Hematopoietic multipotent progenitor cell treated with erythropoietin and hydrocortisone succinate and interleukin-3 and kit ligand, for 17 days (in vitro differentiated cells): ENCODE results near the gene RIPK3.
"Not testable (repeated sequence)": the region's sequence is repeated elsewhere in the genome, so short reads cannot be mapped to it uniquely, and the experiment has no call there.

Source experiments
- DNase-seq: peaks from one replicate; pipeline ENCODE4 v3.0.0-alpha.2; 2015; ENCODE audit warnings: low spot score

Gene RIPK3

DNA sequence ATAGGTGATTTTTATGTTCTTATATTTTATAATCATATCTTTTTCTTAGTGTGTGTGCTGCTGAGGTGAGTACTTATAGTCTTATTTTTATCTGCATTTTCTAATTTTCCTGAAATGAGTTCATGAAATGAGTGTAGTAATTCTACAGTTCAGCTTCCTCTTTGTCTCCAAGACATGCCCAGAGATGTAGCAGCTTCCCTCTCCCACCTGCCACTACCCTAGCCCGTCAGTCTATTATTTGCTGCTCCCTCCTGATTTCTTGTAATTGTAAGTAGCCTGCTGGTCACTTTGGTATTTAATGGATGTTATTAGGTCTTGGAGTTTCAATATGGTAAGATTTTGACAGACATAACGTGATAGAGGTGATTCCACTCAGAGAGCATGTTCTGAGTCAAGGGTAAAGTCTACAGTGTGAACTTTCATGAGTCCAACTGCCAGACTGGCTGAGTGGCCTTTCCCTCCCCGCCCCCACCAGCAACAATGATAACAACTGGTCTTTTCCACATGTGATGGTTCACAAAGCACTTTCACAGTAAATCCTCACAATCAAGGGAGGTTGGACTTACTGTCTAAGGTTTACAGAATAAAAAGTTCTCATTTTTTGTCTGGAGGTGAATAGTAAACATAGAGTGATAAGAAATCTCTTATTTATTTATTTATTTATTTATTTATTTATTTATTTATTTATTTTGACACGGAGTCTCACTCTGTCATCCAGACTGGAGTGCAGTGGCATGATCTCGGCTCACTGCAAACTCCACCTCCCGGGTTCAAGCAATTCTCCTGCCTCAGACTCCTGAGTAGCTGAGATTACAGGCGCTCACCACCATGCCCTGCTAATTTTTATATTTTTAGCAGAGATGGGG lies 4.2 kb upstream of the RIPK3 start:
- DNase-seq = no peak

DNA sequence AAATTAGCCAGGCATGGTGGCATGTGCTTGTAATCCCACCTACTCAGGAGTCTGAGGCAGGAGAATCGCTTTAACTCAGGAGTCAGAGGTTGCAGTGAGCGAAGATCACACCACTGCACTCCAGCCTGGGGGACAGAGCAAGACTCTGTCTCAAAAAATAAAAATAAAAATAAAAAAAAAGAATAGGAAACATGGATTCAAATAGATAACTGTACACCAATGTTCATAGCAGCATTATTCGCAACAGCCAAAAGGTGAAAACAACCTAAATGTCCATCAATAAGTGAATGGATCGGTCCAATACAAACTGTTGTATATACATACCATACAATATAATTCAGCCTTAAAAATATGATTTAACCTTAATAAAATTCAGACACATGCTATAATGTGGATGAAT lies 3.1 kb upstream of the RIPK3 start:
- no peak for DNase-seq

DNA sequence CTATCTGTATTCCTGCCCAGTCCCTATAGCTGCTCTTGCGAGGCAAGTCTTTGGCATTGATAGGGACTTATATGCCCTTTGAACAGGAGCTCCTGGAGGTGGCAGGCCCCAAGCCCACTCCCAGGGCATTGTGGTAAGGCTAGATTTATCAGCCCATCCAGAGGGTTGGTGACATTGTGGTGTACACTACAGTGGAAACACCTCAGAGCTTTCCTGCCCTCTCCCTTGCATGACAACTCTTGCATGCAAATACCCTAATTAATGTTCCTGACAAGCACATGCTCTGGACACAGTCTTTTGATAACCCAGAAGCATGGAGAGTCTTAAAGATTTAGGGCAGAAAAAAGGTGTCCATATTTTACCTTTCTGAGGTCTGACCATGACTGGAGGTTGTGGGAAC lies 815 bp upstream of the RIPK3 start:
- no peak for DNase-seq

DNA sequence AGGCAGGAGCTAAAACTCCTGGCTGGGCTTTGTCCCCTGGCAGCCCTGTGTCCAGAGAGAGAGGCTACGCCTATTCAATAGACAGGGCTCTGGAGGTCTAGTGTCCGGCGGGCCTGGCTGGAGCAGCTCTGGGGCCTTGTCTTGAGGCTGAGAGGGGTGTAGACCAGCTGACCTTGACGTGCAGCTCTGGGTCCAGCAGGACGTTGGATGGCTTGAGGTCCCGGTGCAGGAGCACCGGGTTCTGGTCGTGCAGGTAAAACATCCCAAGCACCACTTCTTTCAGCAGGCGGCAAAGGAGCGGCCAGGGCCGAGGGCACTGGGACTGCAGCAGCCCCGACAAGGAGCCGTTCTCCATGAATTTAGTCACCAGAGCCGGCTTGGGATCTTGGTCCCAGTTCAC lies 948 bp downstream of the RIPK3 start:
- no peak for DNase-seq

DNA sequence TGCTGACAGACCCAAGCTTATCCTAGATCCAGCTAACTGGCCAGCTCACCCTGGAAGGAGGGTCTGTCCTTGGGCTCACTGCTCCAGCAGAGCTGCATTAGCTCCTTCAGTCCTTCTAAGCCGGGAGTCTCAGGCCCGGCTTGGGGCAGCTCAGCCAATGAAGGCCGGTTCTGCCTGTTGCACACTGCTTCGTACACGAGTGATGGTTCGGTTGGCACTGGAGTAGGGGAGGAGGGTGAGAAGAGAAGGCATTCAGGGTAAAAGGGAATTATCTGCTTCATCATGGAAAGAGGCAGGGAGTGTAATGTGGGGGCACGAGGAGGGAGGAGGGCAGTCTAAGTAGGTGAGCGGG lies 2.0 kb downstream of the RIPK3 start:
- no peak for DNase-seq

DNA sequence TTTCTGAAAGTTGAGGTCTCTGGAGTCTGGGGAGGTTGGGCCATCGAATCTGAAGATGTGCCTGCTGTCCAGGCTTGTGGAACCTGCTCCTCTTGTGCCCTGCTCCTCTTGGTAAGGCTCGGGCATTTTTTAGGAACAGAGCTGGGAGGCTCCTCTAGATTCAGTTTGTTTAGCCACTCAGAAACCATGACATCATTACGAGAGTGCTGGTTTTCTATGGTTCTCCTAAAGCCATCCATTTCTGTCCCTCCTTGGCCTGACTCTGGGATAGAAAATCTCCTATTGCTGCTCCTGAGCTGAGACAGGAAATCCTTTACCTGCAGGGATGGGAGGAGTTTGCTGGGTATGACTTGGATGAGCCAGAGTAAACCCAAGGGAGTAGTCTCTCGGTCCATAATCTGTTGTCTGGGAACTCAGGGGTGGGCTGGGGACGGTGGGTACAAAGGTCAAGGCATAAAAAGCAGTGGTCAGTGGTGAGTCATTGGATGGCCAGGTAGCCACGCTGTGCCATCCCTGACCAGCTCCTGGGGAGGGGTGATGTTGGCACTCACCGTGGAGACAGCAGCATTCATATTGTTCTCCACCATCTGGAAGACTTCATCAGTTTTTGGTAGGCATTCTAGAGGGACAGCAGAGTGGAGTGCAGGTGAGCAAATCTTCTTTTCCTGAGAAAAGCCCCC lies 2.5 kb downstream of the RIPK3 start:
- DNase-seq = no peak

DNA sequence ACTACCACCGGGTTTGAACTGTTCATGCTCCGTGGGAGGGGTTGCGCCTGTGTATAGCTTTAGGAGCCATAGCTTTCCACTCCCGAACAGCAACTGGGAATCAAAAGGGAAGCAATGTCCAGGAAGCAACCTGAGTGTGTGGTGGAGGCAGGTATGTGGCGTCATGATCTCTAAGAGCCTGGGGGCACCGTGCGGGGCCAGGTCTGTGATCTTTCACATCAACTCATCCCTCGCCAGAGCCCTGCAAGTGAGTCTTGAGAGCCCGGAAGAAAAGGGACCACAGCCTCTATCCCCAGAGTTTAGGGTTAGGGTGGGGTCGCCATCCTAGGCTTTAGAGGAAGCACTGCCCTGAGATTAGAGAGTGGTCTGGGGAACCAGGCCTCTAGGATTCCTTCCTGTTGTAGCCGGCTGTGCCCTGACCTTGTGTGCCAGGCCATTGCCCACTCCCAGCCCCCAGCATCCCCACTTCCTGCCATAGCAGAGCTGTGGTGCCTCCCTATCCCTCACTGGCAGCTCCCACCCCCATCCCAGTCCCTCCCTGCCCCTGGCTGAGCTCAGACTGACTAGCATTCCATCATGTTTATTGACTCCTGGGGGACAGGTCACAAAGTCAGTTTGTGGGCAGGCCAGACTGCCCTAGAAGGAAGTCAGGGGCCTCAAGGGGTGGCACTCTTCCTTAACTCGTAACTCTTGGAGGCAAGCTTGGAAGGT lies 4.2 kb downstream of the RIPK3 start:
- no peak for DNase-seq

DNA sequence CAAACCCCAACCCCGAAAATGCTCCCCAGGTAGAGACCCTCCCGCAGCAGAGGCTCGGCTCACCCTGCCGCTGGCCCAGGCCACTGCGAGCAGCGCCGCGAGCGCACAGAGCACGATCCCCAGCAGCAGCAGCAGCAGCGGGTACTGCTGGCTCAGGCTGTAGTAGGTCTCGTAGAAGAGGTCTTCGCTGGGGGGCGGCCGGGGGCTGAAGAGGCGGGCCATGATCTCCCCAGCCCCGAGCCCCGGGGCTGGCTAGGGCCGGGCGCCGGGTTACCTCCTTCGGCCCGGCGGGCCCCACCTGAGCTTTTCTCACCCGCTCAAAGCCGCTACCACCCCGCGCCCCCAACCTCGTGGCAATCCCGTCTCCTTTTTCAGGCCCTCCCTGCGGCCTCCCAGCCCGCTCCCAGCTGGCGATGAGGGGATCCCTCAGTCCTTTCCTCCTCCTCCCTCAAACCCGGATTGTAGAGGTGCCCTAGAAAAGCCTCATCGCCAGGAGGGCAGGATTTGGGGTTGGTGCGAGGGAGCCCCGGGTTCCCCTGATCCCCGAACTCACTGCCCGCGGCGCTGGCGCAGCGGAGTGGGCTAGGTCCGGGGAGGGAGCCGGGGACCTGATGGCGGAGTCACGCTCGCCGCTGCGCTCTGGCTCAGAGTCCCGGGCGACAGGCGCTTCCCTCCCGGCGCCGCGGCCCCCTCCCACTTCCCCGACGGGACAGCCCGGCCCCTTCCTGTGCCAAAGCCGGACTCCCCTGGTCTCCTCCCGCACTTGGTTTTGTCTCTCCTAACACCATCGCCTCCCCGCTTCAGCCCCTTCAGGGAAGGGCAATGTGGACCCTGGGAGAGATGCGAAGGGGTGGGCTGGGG lies 5.1 kb downstream of the RIPK3 start, which contains the start of gene ADCY4:
TSS of gene ADCY4 (minus strand) at position 641 of the 861 bp plus-strand sequence. CDS start at position 222, 419 bp downstream.
- DNase-seq = no peak

DNA sequence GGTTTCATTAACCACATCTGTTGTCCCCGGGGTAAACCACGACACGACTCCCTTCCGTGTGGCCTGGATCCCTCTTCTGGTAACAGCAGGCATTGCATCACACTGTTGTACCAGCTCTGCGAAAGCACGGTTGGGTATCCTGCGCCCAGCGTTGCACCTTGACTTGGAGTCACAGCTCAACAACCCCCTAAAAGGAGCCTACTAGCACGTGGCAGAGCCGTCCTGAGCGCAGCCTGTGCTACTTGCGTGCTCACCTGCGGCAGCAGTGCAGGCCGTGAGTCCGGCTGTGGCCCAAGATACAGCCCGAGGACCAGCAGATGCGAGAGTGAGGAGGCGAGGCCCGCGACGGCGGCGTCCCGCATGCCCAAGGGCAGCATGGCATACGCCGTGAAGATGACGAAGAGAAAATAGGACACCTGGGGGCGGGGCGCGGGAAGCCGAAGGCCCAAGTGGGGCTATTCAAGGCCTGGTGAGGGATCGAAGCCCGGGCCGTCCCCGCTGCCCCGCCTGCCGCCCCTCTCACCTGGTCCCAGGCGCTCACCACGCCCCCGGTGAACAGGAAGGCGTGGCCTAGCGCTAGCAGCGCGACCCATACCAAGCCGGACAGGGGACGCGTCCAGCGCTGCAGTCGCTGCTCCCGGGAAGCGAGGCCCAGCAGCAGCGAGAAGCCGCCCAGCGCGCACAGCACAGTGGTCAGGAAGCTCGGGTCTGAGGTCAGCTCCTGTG lies 7.4 kb downstream of the RIPK3 start:
- peak; percentile 64 for DNase-seq

DNA sequence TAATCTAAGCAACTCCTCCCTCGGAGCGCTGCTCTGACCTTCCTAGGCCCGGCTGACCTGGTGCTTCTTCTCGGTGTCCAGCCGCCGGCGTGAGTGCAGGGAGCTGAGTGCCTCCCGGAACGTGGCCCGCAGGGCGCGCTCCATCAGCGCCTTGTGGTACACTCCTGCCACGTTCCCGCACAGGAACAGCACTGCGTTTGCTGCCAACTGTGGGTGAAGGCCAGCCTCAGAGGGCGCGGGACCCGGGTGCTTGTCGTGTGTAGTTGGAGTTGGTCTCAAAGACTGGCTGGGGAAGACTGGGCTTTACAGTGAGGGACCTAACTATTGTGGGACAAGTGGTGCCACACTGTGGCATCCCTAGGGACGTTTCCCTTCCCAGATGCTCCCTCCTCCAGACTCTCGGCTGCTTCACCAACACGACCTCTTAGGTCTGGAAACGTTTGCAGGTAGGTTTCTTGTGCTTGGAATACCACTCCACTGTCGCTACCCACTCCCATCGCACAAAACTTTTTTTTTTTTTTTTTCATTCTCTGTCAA lies 8.0 kb downstream of the RIPK3 start:
- no peak for DNase-seq

DNA sequence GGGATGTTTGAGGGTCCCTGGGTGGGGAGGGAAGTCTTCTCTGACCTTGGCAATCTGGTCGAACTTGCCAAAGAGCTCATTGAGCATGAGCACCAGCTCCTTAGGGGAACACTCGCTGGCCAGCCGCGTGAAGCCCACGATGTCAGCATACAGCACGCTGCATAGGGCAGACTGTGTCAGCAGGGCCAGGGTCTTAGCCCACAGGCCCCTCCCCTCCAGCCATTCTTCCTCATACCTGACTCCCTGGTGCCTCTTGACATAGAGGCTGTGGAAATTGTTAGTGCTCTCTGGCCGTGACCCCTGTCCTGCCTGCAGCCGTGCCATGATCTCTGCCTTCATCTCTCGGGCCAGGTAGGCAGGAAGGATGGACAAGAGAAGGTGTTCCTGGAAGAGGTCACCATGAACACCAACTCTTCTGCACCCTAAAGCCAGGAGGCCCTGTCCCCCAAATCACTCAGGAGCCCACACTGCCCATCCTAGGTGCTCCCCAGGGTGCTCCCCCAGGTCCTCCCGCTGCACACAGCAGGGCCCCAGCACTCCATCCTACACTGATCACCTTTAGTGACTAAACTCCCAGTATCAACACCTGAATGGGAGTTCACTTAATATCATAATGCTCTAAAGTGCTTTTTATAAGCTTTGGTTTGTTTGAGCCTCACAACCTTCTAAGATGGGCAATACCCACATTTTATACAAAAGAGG lies 8.7 kb downstream of the RIPK3 start:
- DNase-seq = no peak

DNA sequence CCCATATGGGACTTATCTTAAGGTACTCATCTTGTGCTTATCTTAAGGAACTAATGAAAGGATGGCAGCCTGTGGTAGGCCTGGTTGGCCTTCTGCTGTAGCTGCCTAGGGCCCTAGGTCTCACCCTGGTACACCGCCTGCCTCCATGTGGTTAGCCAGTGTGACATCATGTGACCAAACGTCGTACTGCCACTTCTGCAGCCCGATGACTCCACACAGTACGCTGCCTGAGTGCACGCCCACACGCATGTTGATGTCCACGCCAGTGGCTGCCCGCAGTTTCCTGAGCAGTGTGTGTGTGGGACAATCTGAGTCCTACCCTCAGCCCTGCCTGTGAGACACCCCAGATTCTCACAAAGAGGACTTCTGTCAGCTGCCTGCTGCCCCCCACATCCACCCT lies 10.1 kb downstream of the RIPK3 start:
- DNase-seq = no peak

DNA sequence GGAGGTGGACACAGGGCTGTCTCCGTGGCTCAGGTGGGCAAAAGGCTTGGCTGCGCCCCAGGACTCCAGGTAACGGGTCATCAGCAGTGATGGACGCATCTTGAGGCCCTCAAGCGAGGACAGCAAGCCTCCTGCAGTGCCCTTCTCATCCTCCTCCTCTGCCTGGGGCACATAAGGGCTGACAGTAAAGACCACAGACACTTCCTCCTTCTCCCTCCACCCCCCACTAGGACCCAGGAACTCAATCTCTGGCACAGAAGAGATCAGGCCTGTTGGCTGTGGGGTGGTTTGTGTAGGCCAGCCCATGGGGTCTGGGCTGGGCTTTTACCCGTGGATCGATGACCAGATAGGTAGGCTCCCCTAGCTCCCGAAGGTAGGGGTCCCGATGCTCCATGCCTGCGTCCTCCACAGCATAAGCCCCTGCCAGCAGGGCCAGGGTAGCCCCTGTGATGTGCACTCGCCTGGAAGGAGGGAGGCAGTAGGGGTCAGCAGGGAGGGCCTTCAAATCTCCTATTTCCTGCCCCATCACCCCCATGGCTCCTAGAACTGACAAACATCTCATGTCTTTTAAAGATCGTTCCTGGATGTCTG lies 10.6 kb downstream of the RIPK3 start:
- DNase-seq = no peak

DNA sequence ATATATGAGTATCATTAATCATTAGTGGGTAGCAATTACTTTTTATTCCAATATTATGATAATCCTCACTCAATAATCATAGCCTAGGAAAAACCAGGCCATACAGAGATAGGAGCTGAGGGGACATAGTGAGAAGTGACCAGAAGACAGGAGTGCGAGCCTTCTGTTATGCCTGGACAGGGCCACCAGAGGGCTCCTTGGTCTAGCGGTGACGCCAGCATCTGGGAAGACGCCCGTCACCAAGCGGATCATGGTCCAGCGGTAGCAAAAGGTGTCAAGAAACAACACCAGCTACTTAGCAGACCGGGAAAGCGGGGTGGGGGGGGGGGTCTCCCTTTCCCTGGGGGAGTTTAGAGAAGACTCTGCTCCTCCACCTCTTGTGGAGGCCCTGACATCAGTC lies 11.9 kb downstream of the RIPK3 start:
- not testable (repeated sequence) for DNase-seq

DNA sequence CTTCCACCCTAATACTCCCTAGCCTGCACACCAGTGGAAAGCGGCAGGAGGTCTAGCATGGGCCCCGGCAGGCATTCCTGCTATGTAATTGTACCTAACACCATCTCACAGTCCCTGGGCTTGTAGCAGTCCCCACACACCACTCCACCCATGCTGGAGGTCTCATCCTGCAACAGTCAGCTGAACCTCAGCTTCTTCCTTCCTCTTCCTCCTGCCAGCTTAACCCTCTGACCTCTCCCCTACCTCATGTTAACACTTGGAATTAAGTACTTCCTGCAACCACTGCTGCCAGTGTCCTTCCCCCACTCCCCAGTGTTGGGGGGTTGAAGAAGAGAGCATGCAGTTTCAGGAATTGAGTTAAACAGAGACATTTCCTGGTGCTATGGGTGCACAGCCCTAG lies 12.5 kb downstream of the RIPK3 start:
- DNase-seq = no peak

DNA sequence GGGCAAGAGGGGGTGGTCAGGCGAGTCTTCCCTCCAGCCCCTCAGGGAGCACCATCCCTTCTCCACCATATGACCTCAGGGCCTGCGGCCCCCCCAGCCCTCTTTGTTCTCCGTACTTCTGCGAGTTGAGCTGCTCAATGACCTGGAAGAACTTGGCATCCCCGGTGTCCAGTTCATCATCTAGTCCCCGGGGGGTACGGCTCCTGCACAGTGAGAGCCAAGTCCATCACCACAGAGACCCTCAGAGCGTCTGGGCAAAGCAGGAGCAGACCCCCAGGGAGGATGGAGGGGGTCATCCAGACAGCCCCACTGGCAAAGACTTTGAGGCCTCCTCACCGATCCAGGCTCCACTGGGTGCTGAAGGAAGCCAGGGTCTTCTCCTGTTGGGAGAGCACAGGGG lies 13.8 kb downstream of the RIPK3 start:
- DNase-seq = no peak

DNA sequence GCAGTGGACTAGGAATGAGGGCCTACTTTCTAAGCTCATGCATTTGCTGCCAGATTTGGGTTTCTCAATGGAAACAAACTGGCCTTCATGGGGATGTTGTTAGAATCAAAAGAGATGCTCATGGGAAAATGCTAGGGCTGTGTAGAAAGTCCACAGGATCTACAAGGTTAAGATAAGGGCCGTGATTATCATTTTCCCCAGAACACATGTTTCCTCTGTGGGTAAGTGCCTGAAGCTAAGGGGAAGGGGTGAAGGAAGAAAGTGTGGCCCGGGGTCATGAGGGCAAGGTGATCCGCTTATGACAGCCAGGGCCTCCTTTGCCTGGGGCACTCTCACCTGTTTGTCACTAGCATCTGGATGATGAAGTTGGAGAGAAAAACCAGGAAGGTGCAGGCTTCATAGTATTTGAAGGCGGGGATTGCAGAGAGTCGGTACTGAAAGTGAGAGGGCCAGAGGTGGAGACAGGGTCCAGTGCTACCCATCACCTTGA lies 14.7 kb downstream of the RIPK3 start:
- DNase-seq = no peak

DNA sequence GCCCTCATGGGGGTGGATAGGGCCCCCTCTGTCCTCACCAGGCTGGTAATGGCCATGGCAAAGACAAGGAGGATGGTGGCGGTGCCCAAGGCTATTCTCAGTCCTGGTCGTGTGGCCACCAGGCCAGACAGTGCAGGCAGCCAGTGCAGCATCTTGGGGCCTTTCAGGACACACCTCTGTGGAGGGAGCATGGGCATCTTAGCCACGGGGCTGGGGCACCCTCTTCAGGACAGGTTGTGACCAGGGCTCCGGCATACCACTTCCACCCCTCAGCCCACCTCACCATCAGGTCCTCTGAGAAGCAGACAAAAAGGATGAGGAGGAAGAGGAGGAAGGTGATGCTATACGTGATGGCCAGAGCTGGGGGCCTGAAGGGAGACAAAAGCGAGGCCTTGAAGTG lies 15.8 kb downstream of the RIPK3 start:
- no peak for DNase-seq

DNA sequence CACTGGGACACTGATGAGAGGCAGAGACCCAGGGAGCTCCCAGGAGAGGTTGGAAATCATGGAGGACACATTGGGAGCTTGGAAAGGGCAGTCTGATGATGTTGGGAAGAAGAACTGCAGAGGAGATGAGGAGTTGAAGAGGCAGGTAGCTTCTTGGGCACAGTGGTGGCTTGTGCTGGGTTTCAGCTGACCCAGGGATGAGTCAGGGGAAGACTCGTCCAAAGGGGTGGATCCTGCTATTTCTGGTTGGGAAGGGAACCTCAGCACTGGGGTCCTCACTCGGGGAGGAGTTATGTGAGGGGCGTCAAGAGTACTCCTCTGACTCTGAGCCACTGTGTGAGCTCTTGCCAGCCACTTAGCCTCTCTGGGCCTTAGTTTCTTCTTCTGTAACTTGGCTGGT lies 16.4 kb downstream of the RIPK3 start:
- no peak for DNase-seq

DNA sequence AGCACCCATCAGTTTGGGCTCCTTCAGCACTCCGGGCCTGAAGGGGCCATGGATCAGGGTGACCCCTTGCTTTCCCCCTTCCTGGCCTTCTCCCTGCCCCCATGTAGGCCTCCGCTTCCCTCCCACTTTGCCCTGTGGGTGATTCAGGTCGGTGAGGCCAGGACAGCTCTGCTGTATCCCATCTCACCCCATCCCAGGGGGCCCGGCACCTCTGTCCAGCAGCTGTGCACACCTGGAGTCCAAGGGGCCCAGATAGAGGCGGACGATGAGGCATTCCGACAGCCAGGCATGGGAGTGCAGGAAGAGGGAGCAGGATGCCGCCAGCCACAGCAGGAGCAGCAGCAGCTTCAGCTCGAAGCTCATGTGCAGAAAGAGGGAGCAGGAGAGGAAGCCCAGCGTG lies 17.1 kb downstream of the RIPK3 start:
- DNase-seq = no peak
